ENCODE results near the gene DPP8. TPM values are rescaled to one million over a fixed set of nuclear protein-coding genes. Genes with fewer than 3 reads are reported as not detected.

DPP8 gene
- total and polyA plus RNA-seq, 2 experiments from 2014 or later, result 21.7 to 33.5 TPM

- no peak for DNase-seq (ENCODE audit: low spot score)
- H3K4me3 ChIP-seq, result peak overlapping the region; percentile 99
- peaks cover 7% of the 10 kb centered on the region for H3K27me3 Mint-ChIP-seq (ENCODE audit: insufficient read depth, low read depth, poor library complexity)
- H3K4me2 ChIP-seq, result no peak overlapping the region
- H3K36me3 Mint-ChIP-seq (ENCODE audit: low read depth), result peaks cover 6% of the 10 kb centered on the region
- H3K79me2 ChIP-seq (replicated peaks; ENCODE audit: insufficient read depth), result peaks cover 26% of the 10 kb centered on the region
- no peaks in the 10 kb centered on the region; the same call in 1 of the 2 replicates for H3K36me3 ChIP-seq (ENCODE audit: insufficient read depth)
- TF ChIP-seq, protein P1, sequence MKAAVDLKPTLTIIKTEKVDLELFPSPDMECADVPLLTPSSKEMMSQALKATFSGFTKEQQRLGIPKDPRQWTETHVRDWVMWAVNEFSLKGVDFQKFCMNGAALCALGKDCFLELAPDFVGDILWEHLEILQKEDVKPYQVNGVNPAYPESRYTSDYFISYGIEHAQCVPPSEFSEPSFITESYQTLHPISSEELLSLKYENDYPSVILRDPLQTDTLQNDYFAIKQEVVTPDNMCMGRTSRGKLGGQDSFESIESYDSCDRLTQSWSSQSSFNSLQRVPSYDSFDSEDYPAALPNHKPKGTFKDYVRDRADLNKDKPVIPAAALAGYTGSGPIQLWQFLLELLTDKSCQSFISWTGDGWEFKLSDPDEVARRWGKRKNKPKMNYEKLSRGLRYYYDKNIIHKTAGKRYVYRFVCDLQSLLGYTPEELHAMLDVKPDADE (IDR thresholded peaks at IDR 0.05), result no peak
- no peak for TF ChIP-seq ZNF331 (CRISPR knock-in tag; IDR thresholded peaks at IDR 0.05; ENCODE audit: low read depth)
- TF ChIP-seq POLR2AphosphoS5 (IDR thresholded peaks at IDR 0.05; ENCODE audit: low read depth), result no peak
- no peak for TF ChIP-seq NANOG (IDR thresholded peaks at IDR 0.05; ENCODE audit: borderline replicate concordance)
- TF ChIP-seq JUNB (IDR thresholded peaks at IDR 0.05; ENCODE audit: unreplicated experiment), result no peak
- no peak for TF ChIP-seq EZH2phosphoT487 (IDR thresholded peaks at IDR 0.05; ENCODE audit: unreplicated experiment)
- TF ChIP-seq, protein P2, sequence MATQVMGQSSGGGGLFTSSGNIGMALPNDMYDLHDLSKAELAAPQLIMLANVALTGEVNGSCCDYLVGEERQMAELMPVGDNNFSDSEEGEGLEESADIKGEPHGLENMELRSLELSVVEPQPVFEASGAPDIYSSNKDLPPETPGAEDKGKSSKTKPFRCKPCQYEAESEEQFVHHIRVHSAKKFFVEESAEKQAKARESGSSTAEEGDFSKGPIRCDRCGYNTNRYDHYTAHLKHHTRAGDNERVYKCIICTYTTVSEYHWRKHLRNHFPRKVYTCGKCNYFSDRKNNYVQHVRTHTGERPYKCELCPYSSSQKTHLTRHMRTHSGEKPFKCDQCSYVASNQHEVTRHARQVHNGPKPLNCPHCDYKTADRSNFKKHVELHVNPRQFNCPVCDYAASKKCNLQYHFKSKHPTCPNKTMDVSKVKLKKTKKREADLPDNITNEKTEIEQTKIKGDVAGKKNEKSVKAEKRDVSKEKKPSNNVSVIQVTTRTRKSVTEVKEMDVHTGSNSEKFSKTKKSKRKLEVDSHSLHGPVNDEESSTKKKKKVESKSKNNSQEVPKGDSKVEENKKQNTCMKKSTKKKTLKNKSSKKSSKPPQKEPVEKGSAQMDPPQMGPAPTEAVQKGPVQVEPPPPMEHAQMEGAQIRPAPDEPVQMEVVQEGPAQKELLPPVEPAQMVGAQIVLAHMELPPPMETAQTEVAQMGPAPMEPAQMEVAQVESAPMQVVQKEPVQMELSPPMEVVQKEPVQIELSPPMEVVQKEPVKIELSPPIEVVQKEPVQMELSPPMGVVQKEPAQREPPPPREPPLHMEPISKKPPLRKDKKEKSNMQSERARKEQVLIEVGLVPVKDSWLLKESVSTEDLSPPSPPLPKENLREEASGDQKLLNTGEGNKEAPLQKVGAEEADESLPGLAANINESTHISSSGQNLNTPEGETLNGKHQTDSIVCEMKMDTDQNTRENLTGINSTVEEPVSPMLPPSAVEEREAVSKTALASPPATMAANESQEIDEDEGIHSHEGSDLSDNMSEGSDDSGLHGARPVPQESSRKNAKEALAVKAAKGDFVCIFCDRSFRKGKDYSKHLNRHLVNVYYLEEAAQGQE (IDR thresholded peaks at IDR 0.05; ENCODE audit: unreplicated experiment), result no peak
- TF ChIP-seq EZH2 (IDR thresholded peaks at IDR 0.05; ENCODE audit: low read depth, unreplicated experiment), result no peak
- TF ChIP-seq STAT1 (IDR thresholded peaks at IDR 0.05; ENCODE audit: unreplicated experiment), result no peak
- no peak for TF ChIP-seq CREB1 (CRISPR knock-in tag; IDR thresholded peaks at IDR 0.05; ENCODE audit: low read depth)
- TF ChIP-seq, protein P3, sequence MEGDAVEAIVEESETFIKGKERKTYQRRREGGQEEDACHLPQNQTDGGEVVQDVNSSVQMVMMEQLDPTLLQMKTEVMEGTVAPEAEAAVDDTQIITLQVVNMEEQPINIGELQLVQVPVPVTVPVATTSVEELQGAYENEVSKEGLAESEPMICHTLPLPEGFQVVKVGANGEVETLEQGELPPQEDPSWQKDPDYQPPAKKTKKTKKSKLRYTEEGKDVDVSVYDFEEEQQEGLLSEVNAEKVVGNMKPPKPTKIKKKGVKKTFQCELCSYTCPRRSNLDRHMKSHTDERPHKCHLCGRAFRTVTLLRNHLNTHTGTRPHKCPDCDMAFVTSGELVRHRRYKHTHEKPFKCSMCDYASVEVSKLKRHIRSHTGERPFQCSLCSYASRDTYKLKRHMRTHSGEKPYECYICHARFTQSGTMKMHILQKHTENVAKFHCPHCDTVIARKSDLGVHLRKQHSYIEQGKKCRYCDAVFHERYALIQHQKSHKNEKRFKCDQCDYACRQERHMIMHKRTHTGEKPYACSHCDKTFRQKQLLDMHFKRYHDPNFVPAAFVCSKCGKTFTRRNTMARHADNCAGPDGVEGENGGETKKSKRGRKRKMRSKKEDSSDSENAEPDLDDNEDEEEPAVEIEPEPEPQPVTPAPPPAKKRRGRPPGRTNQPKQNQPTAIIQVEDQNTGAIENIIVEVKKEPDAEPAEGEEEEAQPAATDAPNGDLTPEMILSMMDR (conservative IDR thresholded peaks at IDR 0.05; ENCODE audit: low read depth in 2 of 2), result no peak
- no peak for TF ChIP-seq ZNF462 (CRISPR knock-in tag; IDR thresholded peaks at IDR 0.05)
- TF ChIP-seq ZNF114 (CRISPR knock-in tag; IDR thresholded peaks at IDR 0.05), result no peak
- H3K4me1 ChIP-seq (ENCODE audit: insufficient read depth), result peaks cover 7% of the 10 kb centered on the region
- H3K9me2 ChIP-seq (ENCODE audit: insufficient read depth), result no peaks in the 10 kb centered on the region
- peaks cover 6% of the 10 kb centered on the region; the same call in 1 of the 2 replicates for H3F3A ChIP-seq (replicated peaks; ENCODE audit: low read depth)
- peak overlapping the region; percentile 40; the same call in 1 of the 2 replicates for H3K27ac ChIP-seq (ENCODE audit: low read depth)
- ATAC-seq, result no peak
- peak overlapping the region; percentile 25; the same call in 1 of the 2 replicates for H3K27ac Mint-ChIP-seq
- H3K9me3 Mint-ChIP-seq, result no peaks in the 10 kb centered on the region
- peaks cover 7% of the 10 kb centered on the region; the same call in 2 of the 3 replicates for H3K4me1 Mint-ChIP-seq
- peak overlapping the region; percentile 85 for H2AFZ ChIP-seq
- H3K4me3 Mint-ChIP-seq, result peak overlapping the region; percentile 89
- no peaks in the 10 kb centered on the region for H3K27me3 ChIP-seq (ENCODE audit: insufficient read depth)
- H4K20me1 ChIP-seq (replicated peaks; ENCODE audit: insufficient read depth), result peaks cover 13% of the 10 kb centered on the region
Observed at GRCh38 chr15:65517866-65518207, 348 bp upstream of the DPP8 start.
